Measurements from ENCODE around the gene MCAM. TPM values are rescaled to one million over a fixed set of nuclear protein-coding genes. Genes with fewer than 3 reads are reported as not detected.

The MCAM gene
- total and polyA plus RNA-seq, 7 donors = 2.1 to 1,033 (median 628) TPM

DNA sequence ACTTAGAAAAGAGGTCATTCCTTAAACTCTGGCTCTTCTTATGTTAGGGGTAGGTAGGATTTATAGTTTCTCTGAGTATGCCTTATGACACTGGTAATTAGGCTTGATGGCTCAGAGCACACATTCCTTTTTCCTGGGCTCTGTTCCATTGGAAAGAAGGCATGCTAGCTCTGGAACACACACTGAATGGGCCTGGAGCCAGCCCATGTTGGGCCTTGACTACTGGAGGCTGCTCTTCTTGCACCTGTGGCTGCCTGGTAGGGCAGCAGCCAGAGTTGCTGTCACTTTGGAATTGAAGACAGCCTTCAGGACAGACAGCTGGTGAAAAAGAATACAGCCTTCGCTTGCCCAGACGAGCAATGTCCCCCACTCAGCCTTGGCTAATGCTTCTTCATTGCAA is 18.2 kb downstream of the MCAM start:
- 94 to 97% methylated on average over 2 of the region's 2 CpGs for WGBS, 2 donors
- TF ChIP-seq EP300 (IDR thresholded peaks at IDR 0.05) (no peak), POLR2AphosphoS5 (IDR thresholded peaks at IDR 0.05) (peak in 3 of 4 donors; percentile 55 to 64 (median 58))
- Histone ChIP-seq H3K4me1 (peaks cover 0 to 40% (median 36%) of the 10 kb centered on the region in 4 donors), H3K9me3 (no peaks in the 10 kb centered on the region), H3K27me3 (no peaks in the 10 kb centered on the region), H3K4me3 (no peak overlapping the region), H3K27ac (peak overlapping the region; percentile 60 to 77 (median 73)), H3K36me3 (peaks cover 0 to 62% (median 8%) of the 10 kb centered on the region in 4 donors)
- peak; percentile 78 for DNase-seq
- intact Hi-C loops (cut with DNase I) = no loop called here

DNA sequence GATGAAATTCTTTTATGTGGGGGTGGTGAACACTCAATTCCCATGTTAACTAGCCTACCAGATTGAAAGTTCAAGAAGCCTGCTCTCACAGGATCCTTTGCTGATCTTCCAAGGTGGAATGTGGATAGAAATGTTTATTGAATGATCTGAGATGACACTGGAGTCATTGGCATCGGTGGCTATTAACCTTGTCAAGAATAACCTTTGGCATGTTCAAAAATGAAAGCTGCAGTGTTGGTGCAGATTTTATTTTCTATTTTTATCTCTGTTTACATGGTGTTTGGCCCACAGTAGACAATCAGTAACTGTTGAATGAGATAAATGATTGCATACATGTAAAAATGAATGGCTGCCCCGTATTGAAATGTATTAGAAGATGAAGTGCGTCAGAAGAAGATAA is 19.0 kb downstream of the MCAM start:
- Histone ChIP-seq H3K4me1 (peaks cover 0 to 40% (median 36%) of the 10 kb centered on the region in 4 donors), H3K36me3 (peaks cover 0 to 54% (median 3%) of the 10 kb centered on the region in 4 donors), H3K9me3 (no peaks in the 10 kb centered on the region), H3K27me3 (no peaks in the 10 kb centered on the region), H3K4me3 (no peak overlapping the region), H3K27ac (peak overlapping the region; percentile 60 to 77 (median 73))
- intact Hi-C loops (cut with DNase I) = no loop called here
- 85 to 90% methylated on average over 3 of the region's 3 CpGs for WGBS, 2 donors
- no peak for TF ChIP-seq EP300 (IDR thresholded peaks at IDR 0.05)
- TF ChIP-seq, protein P1, sequence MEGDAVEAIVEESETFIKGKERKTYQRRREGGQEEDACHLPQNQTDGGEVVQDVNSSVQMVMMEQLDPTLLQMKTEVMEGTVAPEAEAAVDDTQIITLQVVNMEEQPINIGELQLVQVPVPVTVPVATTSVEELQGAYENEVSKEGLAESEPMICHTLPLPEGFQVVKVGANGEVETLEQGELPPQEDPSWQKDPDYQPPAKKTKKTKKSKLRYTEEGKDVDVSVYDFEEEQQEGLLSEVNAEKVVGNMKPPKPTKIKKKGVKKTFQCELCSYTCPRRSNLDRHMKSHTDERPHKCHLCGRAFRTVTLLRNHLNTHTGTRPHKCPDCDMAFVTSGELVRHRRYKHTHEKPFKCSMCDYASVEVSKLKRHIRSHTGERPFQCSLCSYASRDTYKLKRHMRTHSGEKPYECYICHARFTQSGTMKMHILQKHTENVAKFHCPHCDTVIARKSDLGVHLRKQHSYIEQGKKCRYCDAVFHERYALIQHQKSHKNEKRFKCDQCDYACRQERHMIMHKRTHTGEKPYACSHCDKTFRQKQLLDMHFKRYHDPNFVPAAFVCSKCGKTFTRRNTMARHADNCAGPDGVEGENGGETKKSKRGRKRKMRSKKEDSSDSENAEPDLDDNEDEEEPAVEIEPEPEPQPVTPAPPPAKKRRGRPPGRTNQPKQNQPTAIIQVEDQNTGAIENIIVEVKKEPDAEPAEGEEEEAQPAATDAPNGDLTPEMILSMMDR (IDR thresholded peaks at IDR 0.05) = no peak
- no peak for TF ChIP-seq POLR2AphosphoS5 (IDR thresholded peaks at IDR 0.05)
- no peak for TF ChIP-seq POLR2A (IDR thresholded peaks at IDR 0.05)
- no peak for DNase-seq

DNA sequence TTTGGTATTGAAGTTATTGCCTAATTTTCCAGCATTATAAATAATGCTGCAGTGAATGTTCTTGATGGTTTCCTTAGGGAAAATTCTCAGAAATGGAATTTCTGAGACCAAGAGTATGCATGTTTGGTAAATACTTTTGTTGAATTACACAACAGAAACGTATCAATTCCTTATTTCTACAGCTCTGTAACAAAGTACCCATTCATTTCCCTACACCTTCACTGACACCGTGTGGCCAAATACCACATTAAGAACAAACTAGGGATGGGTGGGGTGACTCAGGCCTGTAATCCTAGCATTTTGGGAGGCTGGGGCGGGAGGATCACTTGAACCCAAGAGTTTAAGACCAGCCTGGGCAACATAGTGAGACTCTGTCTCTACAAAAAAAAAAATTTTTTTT is 21.8 kb downstream of the MCAM start:
- H3K36me3 ChIP-seq = peaks cover 0 to 40% (median 12%) of the 10 kb centered on the region in 4 donors

DNA sequence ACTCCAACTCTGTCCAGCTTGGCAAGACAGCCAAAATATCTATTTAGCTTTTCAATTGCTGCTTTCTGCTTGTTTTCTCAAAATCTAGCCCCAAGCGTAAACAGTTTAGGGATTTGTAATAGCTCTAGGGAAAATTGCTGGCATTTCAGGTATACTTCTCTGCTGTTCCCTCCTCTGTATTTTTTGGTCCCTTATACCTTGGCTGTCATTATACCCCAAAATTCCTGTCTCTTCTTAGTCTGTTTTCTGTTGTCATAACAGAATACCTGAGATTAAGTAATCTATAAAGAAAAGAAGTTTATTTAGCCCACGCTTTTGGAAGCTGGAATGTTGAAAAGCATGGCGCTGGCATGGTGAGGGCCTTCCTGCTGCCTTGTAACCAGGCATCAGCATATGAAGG is 23.5 kb downstream of the MCAM start:
- Histone ChIP-seq H3K9me3 (peaks cover 0 to 6% (median 2%) of the 10 kb centered on the region in 4 donors), H3K27ac (no peak overlapping the region), H3K36me3 (peaks cover 0 to 31% (median 12%) of the 10 kb centered on the region in 4 donors), H3K4me3 (no peak overlapping the region), H3K4me1 (peaks cover 0 to 12% (median 11%) of the 10 kb centered on the region in 4 donors), H3K27me3 (no peaks in the 10 kb centered on the region)
- 98% methylated on average over 3 of the region's 3 CpGs for WGBS, 2 donors
- intact Hi-C loops (cut with DNase I) = no loop called here
- DNase-seq = no peak
- TF ChIP-seq POLR2AphosphoS5 (IDR thresholded peaks at IDR 0.05) (no peak), EP300 (IDR thresholded peaks at IDR 0.05) (no peak), POLR2A (IDR thresholded peaks at IDR 0.05) (no peak)
- TF ChIP-seq, protein P1 (IDR thresholded peaks at IDR 0.05) = no peak

More for the DNA sequence above, 21.8 kb downstream of the MCAM start:
- no peak overlapping the region for H3K4me3 ChIP-seq
- 62 to 73% methylated on average over 3 of the region's 3 CpGs for WGBS, 2 donors
- intact Hi-C loops (cut with DNase I) = no loop called here
- TF ChIP-seq POLR2AphosphoS5 (IDR thresholded peaks at IDR 0.05) = no peak
- TF ChIP-seq POLR2A (IDR thresholded peaks at IDR 0.05) = no peak
- TF ChIP-seq EP300 (IDR thresholded peaks at IDR 0.05) = no peak
- TF ChIP-seq, protein P1 (IDR thresholded peaks at IDR 0.05) = no peak
- peaks cover 0 to 6% (median 2%) of the 10 kb centered on the region in 4 donors for H3K9me3 ChIP-seq
- H3K4me1 ChIP-seq = peaks cover 0 to 29% (median 26%) of the 10 kb centered on the region in 4 donors
- no peak overlapping the region for H3K27ac ChIP-seq
- no peaks in the 10 kb centered on the region for H3K27me3 ChIP-seq
- no peak for DNase-seq

DNA sequence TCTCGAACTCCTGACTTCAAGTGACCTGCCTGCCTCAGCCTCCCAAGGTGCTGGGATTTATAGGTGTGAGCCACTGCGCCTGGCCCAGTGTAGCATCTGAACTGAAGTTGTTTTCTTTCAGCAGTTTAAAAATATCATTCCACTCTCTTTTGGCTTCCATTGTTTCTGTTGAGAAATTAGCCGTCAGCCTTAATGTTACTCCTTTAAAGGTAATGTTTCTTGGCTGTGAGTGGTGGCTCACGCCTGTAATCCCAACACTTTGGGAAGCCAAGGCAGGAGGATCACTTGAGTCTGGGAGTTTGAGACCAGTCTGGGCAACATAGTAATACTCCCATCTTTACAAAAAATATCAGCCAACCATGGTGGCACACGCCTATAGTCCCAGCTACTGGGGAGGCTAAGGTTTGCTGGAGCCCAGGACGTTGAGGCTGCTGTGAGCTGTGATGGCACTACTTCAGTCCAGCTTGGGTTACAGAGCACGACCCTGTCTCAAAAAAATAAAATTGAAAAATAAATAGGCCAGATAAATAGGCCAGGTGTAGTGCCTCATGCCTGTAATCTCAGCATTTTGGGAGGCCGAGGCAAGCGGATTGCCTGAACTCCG is 25.9 kb downstream of the MCAM start:
- WGBS, 2 donors = 98 to 99% methylated on average over 10 of the region's 10 CpGs
- intact Hi-C loops (cut with DNase I) = no loop called here
- no peak overlapping the region for H3K4me3 ChIP-seq
- H3K27me3 ChIP-seq = no peaks in the 10 kb centered on the region
- DNase-seq = no peak
- no peak overlapping the region for H3K27ac ChIP-seq
- H3K9me3 ChIP-seq = peaks cover 0 to 6% (median 2%) of the 10 kb centered on the region in 4 donors
- no peaks in the 10 kb centered on the region for H3K4me1 ChIP-seq
- H3K36me3 ChIP-seq = peaks cover 0 to 35% (median 10%) of the 10 kb centered on the region in 4 donors
- TF ChIP-seq, protein P1 (IDR thresholded peaks at IDR 0.05) = no peak
- TF ChIP-seq EP300 (IDR thresholded peaks at IDR 0.05) (no peak), POLR2AphosphoS5 (IDR thresholded peaks at IDR 0.05) (no peak), POLR2A (IDR thresholded peaks at IDR 0.05) (no peak)
